BJ (cell line): ENCODE measurements around the gene ELOVL6. TPM values are rescaled to one million over a fixed set of nuclear protein-coding genes. Genes with fewer than 3 reads are reported as not detected.

Experiments
- CTCF ChIA-PET: fragments of 350-600 bp; formaldehyde crosslinking; extraction: SDS; loops from one replicate; lab custom pipeline; 2021; ENCODE audit warnings: antibody characterized with exemption, inconsistent platforms; lab: Yijun Ruan, JAX
- POLR2A ChIA-PET: fragments of 300-600 bp; sonication (Branson Sonifier 250); formaldehyde crosslinking; extraction: SDS; loops from one replicate; lab custom pipeline; 2021; ENCODE audit warnings: antibody characterized with exemption; lab: Charles Lee
- DNase-seq: peaks from one replicate; pipeline ENCODE4 v3.0.0-alpha.2; 2011; ENCODE audit warnings: low read depth
- H3K27me3 ChIP-seq: 2 replicates; pipeline ENCODE4 v1.6.0; 2011; ENCODE audit warnings: low read length; ENCODE audit not compliant: control insufficient read depth, insufficient read depth
- H3K36me3 ChIP-seq: 2 replicates; pipeline ENCODE4 v1.5.1; 2011; ENCODE audit warnings: low read length; ENCODE audit not compliant: control insufficient read depth, insufficient read depth
- H3K4me3 ChIP-seq: 2 replicates; pipeline ENCODE4 v1.5.1; 2011; ENCODE audit warnings: low read depth, mild to moderate bottlenecking, control low read depth, low read length
- CTCF ChIP-seq: IDR thresholded peaks from 2 replicates; pipeline ENCODE4 v1.5.1; 2011; ENCODE audit warnings: low read depth, mild to moderate bottlenecking, control low read depth, inconsistent platforms, low read length, moderate library complexity; ENCODE audit not compliant: insufficient read depth
- polyA plus RNA-seq: library from polyadenylated mRNA; depleted of rRNA; stranded (reverse); fragments of >200 nt; gene quantifications from 2 replicates; pipeline ENCODE4 v1.2.3, GENCODE V29; 2011

ELOVL6 gene
- polyA plus RNA-seq, 1 experiment, result 7.6 TPM

- POLR2A ChIA-PET, result no interaction called here
- H3K27me3 ChIP-seq, result peaks cover 1% of the 10 kb centered on the region; the same call in 1 of the 2 replicates
- DNase-seq, result no peak
- no peaks in the 10 kb centered on the region for H3K36me3 ChIP-seq
- no peak overlapping the region for H3K4me3 ChIP-seq
- TF ChIP-seq CTCF, result no peak
- CTCF ChIA-PET, result interaction anchor here (0.5 kb wide), 1 partner anchor 323 kb away, joined by 3 read pairs; no protein-coding TSS in a partner anchor
These were observed 17.7 kb upstream of the ELOVL6 start for GRCh38 chr4:110216129-110216528.

- Histone ChIP-seq H3K36me3 (no peaks in the 10 kb centered on the region), H3K27me3 (no peaks in the 10 kb centered on the region), H3K4me3 (no peak overlapping the region)
- POLR2A ChIA-PET, result no interaction called here
- TF ChIP-seq CTCF, result no peak
- no peak for DNase-seq
- CTCF ChIA-PET, result interaction anchor here (0.6 to 2.6 kb wide), 7 partner anchors 13 to 207 kb away, joined by 3 to 13 read pairs (median 4); partner anchors contain the start of gene ELOVL6
These were observed 13.3 kb upstream of the ELOVL6 start for GRCh38 chr4:110211770-110212061.

- H3K27me3 ChIP-seq, result no peaks in the 10 kb centered on the region
- TF ChIP-seq CTCF, result peak; percentile 83
These were observed 12.8 kb upstream of the ELOVL6 start for GRCh38 chr4:110211007-110211769.

GRCh38 chr4:110208419-110208818 is 10.0 kb upstream of the ELOVL6 start:
- ChIA-PET POLR2A (no interaction called here), CTCF (interaction anchor here (0.5 to 1.6 kb wide), 6 partner anchors 10 to 303 kb away, joined by 3 to 6 read pairs (median 4); partner anchors contain the start of gene ELOVL6)
- Histone ChIP-seq H3K36me3 (no peaks in the 10 kb centered on the region), H3K4me3 (no peak overlapping the region), H3K27me3 (no peaks in the 10 kb centered on the region)
- DNase-seq, result no peak
- no peak for TF ChIP-seq CTCF

More at GRCh38 chr4:110211007-110211769, 12.8 kb upstream of the ELOVL6 start:
- no peak overlapping the region for H3K4me3 ChIP-seq
- no peaks in the 10 kb centered on the region for H3K36me3 ChIP-seq
- ChIA-PET POLR2A (no interaction called here), CTCF (interaction anchor here (0.8 to 2.6 kb wide), 7 partner anchors 11 to 205 kb away, joined by 3 to 13 read pairs (median 5); partner anchors contain the start of gene ELOVL6)
- no peak for DNase-seq

- Histone ChIP-seq H3K27me3 (no peaks in the 10 kb centered on the region), H3K36me3 (no peaks in the 10 kb centered on the region), H3K4me3 (no peak overlapping the region)
- ChIA-PET CTCF (interaction anchor here (1.0 to 1.6 kb wide), 2 partner anchors 64 to 157 kb away, joined by 3 to 6 read pairs; no protein-coding TSS in a partner anchor), POLR2A (no interaction called here)
- DNase-seq, result no peak
- TF ChIP-seq CTCF, result no peak
These were observed 8.8 kb upstream of the ELOVL6 start for GRCh38 chr4:110207233-110207632.
